DMS114 treated with DMSO at 0.1 percent for 48 hours (cell line): ENCODE data around the gene TRIM66.

ENCODE experiments used
- DNase-seq: peaks from one replicate; lab custom pipeline; 2025; ENCODE audit not compliant: unreplicated experiment; lab: John Stamatoyannopoulos, UW

The TRIM66 gene

DNA sequence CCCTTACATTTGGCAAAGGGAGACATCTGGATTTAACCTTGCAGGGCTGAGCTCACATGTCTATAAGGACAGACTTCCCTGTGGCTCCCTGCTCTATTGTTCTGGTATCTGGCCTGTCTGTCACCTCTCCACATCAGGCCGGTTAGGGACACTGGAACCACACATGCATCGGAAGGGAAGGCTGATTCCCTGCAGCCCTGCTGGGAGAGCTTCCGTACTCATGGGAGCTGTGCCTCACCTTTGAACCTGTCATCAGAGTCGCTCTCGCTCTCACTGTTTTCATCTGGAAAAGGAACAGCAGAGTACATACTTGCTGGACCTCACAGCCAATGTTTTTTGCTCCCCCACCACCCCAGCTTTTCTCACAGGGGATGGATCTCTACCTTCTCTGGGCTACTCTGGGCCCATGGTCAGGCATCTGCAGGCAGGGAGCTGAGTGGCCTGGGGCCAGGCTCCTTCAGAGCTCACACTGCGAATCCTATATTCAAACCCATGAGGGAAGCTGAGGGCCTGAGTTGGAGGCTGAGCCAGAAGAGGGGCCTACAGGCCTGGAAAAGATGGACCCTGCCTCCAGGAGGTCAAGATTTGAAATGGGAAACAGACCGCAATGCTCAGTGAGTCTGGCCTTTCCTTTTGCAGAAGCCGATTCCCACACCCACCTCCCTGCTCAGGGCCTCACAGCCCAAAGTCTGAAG lies 31.4 kb upstream of the TRIM66 start:
- DNase-seq, result no peak

DNA sequence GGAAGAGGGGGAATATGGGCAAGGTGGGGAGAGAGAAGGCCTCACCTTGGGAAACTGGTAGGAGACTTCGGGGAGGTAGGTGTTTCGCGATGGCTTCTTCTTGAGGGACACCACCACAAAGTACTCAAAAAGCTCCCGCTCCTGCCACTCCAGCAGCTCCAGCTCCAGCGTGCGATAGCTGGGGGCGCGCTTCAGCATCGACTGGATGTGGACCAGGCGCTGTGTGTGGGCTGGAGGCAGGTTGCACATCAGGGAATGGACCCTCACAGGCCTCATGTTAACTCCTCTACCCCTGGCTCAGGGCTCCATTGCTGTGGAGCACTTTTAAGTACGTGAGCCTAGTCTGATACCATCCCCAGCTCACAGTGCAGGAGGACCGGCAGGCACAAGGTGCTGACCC lies 30.0 kb upstream of the TRIM66 start:
- DNase-seq, result no peak

DNA sequence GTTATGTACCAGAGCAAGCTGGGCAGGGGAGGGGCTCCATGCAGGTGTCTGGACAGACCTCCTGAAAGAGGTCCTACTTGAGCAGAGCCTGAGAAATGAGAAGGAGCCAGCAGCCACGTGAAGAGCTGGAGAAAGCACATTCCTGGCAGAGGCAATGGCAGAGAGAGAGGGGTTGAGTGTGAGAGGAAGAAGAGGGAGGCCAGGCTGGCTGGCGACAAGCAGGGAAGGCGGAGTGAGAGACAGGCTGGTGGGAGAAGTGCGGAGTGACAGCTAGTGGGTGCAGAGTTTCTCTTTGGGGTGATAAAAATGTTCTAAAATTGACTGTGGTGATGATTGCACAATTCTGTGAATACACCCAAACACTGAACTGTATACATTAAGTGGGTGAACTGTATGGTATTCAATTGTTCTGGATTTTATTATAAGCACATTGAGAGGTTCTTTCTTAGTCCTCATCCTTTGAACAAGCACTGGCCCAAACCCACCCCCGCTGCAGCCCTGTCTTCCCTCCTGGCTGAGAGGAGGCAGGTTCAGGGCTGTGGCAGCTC lies 29.5 kb upstream of the TRIM66 start:
- no peak for DNase-seq

DNA sequence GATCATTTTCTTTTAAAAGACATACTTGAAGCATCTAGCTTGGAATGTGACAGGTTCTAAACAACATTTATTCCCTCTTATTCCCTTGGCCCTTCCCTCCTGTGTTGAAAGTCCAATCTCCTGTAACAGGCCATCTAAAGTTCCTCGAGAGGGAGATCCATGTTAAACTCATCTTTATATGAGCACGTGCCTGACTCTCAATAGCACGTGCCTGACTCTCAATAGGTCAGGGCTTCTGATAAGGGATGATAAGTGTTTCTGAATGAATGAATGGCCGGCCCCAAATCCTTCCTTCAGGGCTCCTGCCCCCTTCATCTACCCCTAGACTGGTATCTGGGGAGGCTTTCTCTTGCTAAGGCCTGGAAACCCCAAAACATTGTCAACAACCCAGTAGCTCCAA lies 27.3 kb upstream of the TRIM66 start:
- no peak for DNase-seq

DNA sequence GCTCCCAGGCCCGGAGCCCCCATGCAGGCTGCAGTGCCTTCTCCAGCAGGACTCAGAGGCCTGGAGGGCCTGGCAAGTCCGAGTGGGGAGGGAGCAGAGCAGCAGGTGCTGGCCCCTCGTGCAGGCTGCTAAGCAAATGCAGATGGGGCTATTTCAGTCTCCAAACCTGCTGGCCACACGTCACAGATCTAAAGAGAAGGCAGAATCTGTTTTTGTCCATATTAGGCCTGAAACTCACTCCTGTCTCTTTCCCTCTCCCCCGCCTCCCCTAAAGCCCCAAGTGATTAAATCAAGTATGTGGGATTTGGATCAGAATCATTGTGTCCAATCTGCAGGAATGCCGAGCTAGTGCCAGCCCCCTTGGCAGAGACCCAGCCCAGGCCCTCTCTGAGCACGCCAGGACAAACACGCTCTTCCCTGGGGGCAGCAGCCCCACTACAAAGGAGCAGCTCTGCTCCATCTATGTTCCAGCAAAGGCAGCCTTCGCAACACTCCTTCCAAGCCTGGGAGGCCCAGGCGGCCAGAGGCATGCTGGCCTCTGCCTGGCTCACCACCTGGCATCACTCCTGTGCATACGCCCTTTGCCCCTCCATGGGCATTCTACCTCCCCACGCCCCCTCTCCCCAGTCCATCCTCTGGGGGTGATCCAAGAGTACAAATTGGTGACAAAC lies 26.7 kb upstream of the TRIM66 start:
- no peak for DNase-seq

DNA sequence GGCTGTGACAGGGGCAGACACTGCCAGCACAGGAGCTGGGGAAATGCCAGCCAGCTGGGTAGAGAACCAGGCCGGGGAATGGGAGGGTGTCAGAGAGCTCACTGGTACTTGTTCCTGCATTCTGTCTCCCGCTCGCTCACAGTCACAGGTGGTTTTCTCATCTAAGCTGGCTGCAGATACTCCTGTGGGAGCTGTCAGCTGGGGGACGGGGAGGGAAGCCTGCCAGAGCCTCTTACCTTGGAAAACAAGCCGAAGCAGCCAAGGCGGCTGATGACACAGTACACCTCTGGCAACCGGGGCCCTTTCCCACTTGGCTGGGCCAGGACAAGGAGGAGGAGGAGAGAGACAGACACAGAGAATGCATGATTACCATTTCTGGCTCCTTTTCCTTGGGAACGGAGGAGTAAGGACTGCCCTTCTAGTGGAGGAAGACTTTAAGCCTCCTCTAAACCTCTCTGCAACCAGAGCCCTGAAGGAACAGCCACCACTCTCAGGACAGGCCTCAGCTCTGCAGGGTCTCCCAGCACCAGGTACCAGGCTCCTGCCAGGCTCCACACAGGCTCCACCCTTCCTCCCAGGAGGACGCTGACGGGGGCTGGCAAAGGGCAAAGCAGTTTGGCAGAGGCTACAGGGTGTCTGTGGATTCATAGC lies 25.2 kb upstream of the TRIM66 start:
- DNase-seq, result no peak

DNA sequence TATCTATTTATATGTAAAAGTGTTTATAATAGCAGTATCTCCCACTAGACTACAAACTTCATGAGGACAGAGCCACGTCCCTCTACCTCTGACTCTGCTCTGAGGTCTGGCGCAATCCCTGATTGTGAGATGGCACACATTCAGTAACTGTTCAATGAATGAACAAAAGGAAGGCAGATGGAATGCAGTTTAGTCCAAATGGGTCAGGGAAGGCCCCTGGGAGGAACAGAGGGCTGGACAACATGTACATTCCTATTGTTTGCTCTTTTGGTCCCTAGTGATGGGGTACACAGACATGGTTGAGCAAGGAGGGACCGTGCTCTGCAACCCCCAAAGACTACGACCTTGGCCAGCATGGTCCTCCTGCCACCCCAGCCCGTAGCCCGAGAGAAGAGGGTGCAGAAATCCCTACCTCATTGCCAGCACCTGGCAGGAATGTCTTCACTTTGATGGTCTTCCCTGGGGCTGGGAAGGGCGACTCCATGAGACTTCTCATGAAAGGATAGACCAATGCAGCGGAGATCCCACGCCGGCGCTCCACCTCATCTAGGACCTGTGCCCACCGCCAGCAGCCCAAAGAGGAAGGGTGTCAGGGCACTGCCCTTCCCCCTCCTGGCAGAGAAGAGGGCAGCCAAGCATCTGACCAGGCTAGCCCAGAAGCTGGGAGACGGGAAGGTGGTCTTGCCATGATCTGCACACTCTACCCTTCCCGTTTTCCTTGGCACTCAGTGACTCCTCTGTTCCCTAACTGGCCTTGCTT lies 24.4 kb upstream of the TRIM66 start:
- no peak for DNase-seq

DNA sequence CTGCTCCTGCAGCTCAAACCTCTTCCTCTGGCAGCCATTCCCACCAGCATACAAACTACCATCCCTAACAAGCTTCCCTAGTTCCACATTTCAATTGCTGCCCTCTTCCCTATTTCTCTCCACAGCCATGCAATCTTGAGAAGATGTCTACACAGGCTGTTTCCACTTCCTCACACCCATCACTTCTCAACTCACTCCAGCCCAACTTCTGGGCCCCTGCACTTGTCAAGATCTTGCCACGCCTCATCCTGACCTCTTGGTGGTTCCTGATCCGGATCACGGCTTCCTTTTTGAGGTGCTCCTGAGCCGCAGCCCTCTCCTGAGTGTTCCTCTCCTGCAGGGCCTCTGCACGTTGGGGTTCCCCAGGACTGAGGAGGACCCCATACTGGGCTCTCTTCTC lies 22.7 kb upstream of the TRIM66 start:
- no peak for DNase-seq

DNA sequence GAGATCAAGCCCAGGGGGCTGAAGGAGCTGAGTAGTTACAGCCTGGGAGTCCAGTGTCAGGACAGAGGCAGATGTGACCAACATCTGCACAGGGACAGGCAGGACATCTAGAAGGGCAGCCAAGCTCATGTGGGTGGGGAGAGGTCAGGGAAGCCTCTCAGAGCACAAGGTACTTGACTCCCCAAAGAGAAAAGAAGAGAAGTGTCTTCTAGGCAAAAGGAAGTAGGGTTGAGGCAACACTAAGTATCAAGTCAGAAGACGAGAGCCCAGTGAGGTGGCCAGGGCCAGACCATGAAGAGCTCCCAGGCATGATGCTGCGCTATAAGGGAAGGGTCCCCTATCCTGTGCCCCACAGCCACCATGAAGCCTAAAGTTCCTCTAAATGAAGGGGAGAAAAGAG lies 21.7 kb upstream of the TRIM66 start:
- DNase-seq, result no peak

DNA sequence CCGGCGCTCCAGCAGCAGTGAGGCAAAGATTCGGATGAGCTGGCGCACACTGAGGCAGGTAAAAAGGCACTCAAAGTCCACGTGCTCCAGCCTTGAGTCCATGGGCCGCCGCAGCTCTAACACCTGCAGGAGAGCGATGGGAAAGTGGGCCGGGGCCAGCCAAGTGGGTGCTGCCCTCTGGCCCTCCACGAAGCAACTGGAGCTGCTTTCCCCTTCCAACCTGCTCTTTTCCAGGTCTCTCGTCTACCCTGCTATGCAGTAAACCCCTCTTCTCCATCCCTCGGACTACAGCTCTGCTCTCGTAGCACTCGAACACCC lies 20.1 kb upstream of the TRIM66 start:
- DNase-seq, result no peak

DNA sequence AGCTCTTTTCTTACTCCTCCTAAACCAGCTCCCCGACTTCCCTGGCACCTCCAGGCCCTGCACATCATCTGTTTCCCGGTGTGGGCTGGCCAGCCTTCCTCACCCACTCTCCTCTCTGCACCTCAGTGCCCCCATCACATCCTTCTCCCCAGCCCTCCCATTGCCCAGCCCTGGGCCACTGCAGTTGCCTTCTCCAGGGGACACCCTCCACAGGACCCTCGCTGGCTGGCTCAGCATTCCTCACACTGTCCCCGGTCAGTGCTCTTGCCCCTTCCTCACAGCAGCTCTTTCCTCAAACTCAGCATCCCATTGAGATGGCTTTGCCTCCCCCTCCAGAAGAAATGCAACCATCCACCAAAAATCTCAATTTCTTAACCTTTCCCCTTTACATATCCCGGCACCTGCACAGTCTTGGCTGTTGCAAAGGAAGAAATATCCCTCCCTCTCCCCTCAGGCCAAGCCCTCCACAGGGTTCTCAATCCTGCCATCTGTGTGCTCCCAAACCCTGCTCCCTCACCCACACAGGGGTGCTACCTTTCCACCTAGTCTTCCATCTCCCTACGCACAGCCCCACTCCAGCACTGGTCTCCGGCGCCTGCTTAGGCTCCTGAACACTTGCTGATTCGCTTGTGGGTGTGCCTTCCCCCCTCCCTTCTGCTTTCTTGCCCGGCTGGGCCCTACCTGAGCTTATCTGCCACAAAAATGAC lies 19.6 kb upstream of the TRIM66 start:
- DNase-seq, result no peak

DNA sequence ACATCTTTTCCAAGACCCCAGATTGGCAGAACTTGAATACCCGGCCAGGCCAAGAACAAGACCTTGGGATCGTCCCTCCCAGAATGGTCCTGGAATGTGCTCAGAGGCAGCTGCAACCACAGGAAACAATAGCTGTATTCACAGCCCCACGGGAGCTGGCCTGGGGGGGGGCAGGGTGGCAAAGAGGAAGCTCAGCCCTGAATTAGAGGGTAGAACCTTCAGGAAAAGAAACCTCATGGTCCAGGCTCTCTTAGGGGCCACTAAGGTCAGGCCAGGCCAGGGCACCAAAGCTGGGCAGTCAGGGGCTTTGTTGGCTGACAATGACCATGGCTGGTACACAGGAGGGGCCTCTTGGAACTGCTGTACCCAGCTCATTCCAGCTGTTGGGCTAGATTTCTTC lies 17.4 kb upstream of the TRIM66 start:
- DNase-seq, result no peak

DNA sequence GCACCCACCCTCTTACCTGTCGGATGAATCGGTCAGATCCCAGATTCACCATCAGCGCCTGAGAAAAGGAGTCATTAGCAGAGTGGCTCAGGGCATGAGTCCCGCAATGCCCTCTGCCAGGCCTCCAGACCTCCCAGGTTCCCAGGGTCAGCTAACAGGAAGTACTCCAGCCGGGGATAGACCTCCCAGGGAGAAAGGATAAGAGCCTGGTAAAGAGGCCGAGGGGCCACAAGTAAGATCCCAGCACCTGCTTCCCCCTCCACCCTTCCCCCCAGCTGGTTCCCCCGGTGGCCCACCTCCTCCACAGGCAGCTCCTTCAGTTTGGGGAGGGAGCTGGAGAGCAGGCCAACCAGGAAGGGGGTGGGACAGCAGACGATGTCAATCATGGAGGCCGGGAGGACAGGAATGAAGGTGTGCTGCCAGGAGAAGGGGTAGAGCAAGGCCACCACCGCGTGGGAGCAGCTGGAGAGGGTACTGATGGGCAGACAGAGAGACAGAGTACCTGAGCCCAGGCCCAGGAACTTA lies 16.5 kb upstream of the TRIM66 start:
- DNase-seq, result no peak

DNA sequence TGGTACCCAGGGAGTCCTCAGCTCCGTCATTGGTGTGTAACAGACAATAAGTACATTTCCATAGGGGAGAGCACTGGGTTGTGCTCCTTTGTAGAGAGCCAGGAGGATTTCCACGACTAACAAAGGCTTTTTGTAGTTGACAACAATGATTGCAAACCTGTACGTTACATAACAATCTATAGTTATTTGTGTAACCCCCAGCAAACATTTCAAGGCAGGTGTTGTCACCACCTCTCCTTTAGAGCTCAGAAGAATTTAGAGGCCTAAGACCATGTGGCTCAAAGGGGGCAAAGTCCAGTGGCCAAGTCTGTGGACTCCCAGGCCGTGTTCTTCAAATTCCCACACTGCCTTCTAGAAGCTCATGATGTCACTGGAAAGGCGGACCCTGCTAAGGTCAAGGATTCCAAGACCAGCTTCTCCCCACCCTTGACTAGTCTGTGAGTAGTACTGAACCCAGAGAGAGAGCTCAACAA lies 15.9 kb upstream of the TRIM66 start:
- DNase-seq, result no peak

DNA sequence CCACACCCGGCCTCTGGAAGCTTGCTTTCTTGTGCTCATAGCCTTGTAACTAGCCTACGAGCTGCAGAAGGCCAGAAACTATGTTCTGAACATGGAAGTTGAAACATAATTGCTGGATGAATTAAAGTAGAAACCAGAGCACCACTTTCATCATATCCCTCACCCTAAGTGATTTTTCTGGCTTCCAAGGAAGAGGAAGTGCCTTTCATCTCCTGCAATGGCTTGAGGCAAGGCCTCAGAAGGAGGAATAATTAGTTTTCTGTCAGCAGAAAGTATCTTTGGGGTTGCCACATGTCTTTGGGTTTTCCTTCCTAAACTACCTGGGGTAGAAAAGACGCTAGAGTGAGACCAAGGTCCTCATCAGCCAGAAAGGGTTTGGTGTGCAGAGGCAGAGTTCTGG lies 14.6 kb upstream of the TRIM66 start:
- DNase-seq, result no peak

DNA sequence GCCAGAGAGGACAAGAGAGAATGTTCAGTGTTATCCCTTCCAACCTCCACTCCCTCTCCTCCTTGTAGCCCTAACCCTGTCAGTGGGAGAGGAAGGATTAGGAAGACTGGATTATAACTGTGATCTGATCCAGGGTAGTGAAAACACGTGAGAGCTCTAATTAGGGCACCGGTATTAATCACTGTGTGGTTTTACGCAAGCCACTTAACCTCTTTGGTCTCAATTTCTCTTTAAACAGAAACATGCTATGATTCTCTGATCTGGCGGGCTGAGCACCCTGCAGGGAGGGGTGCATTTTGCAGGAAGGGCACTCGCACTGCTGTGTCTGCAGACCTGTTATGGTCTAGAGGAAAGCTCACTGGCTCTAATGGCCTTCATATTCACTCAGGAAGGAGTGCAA lies 11.7 kb upstream of the TRIM66 start:
- DNase-seq, result no peak

DNA sequence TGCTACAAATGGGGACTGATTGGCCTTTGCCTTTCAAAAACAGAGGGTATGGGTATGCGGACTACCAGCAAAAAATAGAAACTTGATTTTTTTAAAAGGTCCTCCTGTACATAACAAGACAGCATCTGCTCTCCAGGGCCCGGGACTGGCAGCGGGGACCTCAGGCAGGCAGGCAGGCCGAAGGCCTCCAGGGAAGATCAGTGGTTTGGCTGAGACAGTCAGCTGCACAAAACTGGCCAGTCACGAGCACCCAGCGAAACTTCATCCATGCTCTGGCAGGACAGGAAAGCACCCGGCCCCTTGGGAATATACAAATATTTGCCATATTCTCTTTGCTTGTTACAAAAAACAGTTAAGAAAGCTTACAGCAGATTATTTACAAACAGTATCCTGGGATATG lies 11.1 kb upstream of the TRIM66 start:
- no peak for DNase-seq

DNA sequence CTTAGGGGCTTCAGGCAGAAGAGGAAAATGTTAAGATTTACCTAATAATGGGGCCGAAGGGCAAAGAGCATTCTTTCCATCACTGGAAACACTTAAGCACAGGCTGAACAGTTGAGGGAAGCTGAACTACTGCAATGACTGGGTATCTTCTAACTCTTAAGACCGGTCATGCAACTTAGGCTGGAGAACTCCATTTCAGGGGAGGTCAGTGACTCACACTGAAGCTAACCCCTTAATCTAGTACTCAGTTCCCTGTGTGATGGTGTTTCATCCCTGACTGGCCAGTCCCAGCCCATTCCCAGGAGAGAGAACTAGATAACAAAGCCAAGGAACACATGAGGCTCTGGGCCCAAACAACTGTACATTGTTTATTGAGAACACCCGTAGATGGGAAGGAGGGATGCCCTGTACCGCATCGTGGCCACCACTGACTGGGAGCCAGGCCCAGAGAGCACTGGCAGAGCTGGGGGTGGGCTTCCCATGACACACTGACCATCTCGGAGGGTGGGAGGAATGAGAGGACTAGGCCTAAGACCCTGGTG lies 10.6 kb upstream of the TRIM66 start:
- DNase-seq, result no peak

DNA sequence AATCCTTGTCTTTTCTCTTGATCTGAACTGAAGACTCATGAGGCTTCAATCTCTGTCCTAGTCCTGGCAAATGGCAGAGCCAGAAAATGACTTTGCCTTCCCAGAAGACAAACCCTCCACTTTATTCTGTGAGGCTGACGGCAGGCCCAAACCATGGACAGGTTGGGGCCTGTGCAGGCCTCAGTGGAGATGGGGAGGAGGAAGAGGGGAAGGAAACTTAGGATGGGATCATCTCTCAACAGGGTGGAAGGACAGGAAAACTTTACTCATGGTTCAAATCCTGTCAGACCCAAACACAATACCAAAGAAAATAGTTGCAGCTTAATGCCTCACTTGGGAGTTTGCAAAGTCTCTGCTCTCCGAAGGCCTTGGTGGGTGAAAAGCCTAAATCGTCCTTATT lies 10.0 kb upstream of the TRIM66 start:
- DNase-seq, result no peak

DNA sequence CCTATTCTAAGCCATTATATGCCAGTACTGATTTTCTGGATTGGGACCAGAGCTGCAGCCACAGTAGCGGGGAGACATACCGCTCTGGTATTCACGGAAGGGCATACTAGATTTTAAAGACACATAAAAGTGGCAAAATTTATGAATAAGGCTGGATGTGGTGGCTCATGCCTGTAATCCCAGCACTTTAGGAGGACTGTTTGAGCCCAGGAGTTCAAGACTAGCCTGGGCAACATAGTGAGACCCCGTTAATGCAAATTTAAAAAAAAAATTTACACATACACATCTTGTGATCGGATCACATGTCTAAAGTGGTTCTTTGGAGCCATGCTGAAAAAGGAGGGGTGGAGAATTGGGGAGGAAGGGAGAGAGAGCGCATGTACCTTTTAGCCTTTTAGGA lies 9.1 kb upstream of the TRIM66 start:
- DNase-seq, result no peak
